Neural crest cell (in vitro differentiated cells): ENCODE data around the gene ADCY3. TPM values are rescaled to one million over a fixed set of nuclear protein-coding genes. Genes with fewer than 3 reads are reported as not detected.

Experiments
- DNase-seq: peaks from one replicate; pipeline ENCODE4 v3.0.0; 2021; ENCODE audit warnings: low read depth, mixed read lengths, low spot score
- H3K27ac Mint-ChIP-seq: one replicate; pipeline ENCODE4 v1.8.0; 2021; ENCODE audit warnings: mild to moderate bottlenecking, mixed read lengths; ENCODE audit not compliant: unreplicated experiment
- H3K27me3 Mint-ChIP-seq: 2 replicates; pipeline ENCODE4 v1.8.0; 2021; ENCODE audit warnings: low read depth, mild to moderate bottlenecking, mixed read lengths
- H3K36me3 Mint-ChIP-seq: 2 replicates; pipeline ENCODE4 v1.8.0; 2021; ENCODE audit warnings: low read depth, mild to moderate bottlenecking, mixed read lengths
- H3K4me1 Mint-ChIP-seq: 2 replicates; pipeline ENCODE4 v1.8.0; 2021; ENCODE audit warnings: mixed read lengths
- H3K4me3 Mint-ChIP-seq: one replicate; pipeline ENCODE4 v1.8.0; 2021; ENCODE audit warnings: mild to moderate bottlenecking, mixed read lengths
- H3K9me3 Mint-ChIP-seq: 2 replicates; pipeline ENCODE4 v1.8.0; 2021; ENCODE audit warnings: mixed read lengths
- CTCF ChIP-seq: fragments of 200-600 bp; sonication (generic); conservative IDR thresholded peaks from 2 replicates; pipeline ENCODE4 v1.5.0; 2021; ENCODE audit warnings: antibody characterized with exemption, mild to moderate bottlenecking
- total RNA-seq: library from RNA; stranded (reverse); gene quantifications from 2 replicates; pipeline ENCODE4 v1.2.1, GENCODE V29; 2021

The ADCY3 gene
- total RNA-seq, 1 donor from 2014 or later = 49.2 TPM

DNA sequence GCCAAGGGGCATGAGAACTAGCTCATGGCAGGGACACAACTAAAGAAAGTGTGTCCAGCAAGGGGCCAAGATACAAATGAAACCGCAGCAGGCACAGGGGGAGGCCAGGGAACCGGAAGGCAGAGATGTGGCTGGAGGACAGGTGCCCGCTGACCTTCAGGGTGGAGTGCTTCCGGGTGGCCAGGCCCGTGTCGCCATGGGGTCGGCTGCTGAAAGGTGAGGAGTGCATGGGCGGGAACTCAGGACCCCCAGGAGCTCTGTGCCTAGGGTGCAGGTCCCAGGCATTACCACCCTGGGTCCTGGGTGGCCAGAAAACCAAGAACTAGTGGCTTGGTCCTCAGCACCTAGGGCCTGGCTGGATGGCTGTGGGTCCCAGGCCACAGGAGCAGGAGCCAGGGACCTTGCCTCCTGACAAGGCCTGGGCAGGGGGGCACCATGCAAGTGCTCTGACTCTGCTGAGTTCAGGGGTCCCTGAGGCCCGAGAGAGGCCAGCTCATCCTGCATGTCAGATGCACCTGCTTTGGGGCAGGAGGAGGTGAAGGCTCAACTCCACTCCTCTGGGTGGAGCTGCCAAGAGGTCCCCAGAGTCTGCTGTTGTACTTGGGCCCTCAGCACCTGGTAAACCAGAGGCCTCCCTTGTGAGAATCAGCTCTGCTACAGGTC lies 75.9 kb downstream of the ADCY3 start:
- Mint-ChIP-seq H3K4me1 (no peaks in the 10 kb centered on the region), H3K27me3 (no peaks in the 10 kb centered on the region), H3K9me3 (peaks cover 5% of the 10 kb centered on the region), H3K27ac (no peak overlapping the region), H3K36me3 (peaks cover 17% of the 10 kb centered on the region), H3K4me3 (no peak overlapping the region)
- no peak for TF ChIP-seq CTCF
- DNase-seq = no peak

DNA sequence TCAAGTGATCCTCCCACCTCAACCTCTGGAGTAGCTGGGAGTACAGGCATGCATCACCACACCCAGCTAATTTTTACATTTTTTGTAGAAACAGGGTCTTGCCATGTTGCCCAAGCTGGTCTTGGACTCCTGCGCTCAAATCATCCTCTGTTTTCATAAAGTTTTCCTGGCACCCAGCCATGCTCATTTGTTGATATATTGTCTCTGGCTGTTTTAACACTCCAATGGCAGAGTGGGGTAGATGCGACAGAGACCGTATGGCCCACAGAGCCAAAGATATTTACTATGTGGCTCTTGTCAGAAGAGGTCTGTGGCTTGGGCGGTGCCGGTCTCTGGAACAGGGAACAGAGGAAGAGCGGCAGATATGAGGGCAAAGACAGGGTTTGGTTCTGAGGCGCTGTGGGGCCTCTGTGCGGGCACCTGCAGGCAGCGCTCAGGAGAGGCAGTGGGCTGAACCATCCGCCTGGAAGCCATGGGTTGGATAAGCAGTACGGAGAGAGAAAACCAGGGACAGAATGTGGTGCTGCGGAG lies 76.6 kb downstream of the ADCY3 start:
- H3K27ac Mint-ChIP-seq = peak overlapping the region; percentile 25
- peaks cover 5% of the 10 kb centered on the region for H3K9me3 Mint-ChIP-seq
- peaks cover 17% of the 10 kb centered on the region for H3K36me3 Mint-ChIP-seq
- H3K4me1 Mint-ChIP-seq = no peaks in the 10 kb centered on the region
- TF ChIP-seq CTCF = no peak
- DNase-seq = no peak
- no peak overlapping the region for H3K4me3 Mint-ChIP-seq
- H3K27me3 Mint-ChIP-seq = no peaks in the 10 kb centered on the region

DNA sequence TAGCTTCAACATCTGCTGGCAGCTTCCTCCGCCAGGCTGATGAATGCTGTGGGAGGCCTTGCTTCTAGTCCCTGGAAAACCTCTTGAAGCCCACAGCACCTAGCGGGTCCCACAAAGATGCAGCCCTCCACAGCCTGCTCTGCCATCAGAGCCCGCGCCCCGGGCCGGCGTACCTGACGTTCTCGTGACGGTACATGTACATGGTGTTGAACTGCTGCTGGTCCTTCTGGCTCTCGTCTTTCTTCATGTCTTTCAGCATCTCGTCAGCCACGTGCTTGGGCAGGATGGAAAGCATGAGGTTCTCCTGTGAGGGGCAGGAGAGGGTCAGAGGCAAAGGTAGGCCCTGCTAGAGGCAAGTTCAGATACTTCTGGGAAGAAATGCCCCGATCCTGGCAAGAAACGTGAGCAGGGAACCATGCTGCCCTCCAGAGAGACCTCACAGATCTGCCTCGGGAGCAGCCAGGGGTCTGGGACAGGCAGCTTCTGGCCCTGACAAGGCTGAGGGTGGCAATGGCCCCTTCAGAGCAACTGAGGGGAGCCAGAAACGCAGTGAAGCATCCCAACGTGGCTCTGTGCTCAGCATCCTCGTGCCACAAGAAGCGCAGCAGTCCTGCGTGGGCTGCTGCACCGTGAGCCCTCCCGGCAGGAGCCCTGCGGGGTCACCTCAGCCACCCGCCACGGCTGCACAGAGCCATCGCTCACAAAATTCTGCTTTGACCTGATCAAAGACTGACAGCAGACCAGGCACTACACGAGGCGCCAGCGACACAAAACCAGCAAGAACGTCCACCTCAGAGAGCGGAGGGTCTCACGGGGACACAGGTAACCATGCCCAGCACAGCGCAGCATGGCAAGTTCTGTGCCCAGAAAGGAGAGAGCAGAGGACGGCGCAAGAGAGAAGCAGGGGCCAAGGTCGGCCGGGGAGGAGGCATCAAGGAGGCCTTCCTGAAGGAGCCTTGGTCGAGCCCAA lies 77.7 kb downstream of the ADCY3 start:
- DNase-seq = no peak
- no peak overlapping the region for H3K4me3 Mint-ChIP-seq
- H3K36me3 Mint-ChIP-seq = peaks cover 16% of the 10 kb centered on the region
- TF ChIP-seq CTCF = no peak
- H3K27me3 Mint-ChIP-seq = no peaks in the 10 kb centered on the region
- H3K4me1 Mint-ChIP-seq = no peaks in the 10 kb centered on the region
- no peak overlapping the region for H3K27ac Mint-ChIP-seq
- H3K9me3 Mint-ChIP-seq = peaks cover 5% of the 10 kb centered on the region

DNA sequence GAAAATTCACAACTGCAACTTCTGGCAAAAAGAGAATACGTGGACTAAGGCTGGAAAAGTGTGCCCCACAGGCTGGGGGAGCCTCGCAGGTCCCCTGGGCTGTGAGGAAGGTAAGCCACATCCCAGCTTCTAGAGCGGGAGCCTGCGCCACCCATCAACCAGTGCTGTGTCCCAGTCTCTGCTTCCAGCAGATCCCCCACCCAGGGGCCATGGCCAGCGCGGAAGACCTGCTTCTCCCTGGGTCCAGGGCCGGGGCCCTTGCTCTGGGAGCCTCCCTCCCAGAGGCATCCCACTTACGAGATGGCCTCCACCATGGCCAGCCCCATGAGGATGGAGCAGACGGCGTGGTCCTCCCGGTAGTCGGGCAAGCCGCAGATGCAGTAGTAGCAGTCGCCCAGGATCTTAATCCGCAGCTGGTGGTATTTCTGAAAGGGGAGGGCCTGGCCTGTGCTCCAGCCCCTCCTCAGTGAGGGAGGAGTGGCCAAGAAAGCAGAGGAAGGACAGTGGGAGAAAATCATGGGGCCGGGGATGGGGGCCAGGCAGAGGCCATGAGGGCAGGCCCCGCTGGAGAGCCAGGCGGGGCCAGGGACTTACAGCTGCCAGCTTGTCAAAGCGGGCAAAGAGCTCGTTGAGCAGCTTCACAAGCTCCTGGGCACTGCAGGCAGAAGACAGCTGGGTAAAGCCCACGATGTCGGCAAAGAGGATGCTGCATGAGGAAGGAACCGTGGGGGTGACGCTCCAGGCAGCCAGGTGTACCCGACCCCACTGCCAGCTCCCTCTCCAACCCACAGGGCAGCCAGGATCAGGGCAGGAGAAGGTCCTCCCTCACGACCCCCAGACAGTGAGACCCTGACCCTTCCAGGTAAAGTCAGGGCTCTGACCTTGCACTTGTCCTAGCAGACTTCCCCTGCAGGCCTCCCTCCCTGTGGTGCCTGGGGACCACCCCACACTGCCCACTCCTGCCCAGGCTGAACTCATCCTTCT lies 78.8 kb downstream of the ADCY3 start:
- H3K9me3 Mint-ChIP-seq = peaks cover 3% of the 10 kb centered on the region
- H3K36me3 Mint-ChIP-seq = peaks cover 11% of the 10 kb centered on the region
- no peaks in the 10 kb centered on the region for H3K27me3 Mint-ChIP-seq
- TF ChIP-seq CTCF = no peak
- DNase-seq = no peak
- H3K27ac Mint-ChIP-seq = no peak overlapping the region
- H3K4me1 Mint-ChIP-seq = no peaks in the 10 kb centered on the region
- no peak overlapping the region for H3K4me3 Mint-ChIP-seq
